Measurements from ENCODE around the gene SLC30A5.
"Not testable (repeated sequence)": the region's sequence is repeated elsewhere in the genome, so short reads cannot be mapped to it uniquely, and the experiment has no call there.

SLC30A5 gene

DNA sequence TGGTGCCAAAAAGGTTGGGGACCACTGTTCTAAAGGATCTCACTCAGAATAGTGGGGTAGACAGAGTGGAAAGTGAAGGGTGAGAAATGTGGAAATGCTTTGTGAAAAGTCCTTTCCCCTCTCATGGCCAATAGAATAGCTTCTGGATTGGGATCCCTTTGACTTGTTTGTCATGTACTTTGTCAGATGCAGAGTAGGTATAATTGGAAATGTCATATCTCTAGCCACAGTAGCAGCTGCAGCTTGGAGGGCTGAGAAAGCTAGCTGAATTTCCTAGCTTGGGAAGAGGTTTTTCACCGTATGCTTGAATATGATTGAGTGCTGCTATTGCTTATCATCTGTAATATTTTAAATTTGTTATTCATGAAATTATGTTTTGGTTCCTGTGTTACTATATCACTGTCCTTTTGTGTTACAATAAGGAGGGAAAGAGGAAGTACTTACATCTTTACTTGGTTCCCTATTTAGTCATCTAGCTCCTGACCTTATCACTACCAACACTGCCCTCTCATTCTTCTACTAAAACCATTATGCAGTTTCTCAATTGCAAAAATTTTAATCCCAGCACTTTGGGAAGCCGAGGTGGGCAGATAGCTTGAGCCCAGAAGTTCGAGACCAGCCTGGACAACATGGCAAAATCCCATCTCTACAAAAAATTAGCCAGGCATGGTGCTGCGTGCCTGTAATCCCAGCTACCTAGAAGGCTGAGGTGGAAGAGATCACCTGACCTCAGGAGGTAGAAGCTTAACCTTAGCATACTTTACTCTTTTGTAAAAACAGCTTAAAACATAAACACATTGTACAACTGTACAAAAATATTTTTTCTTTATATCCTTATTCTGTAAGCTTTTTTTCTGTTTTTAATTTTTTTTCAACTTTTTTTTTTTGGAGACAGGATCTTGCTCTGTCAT, 12.4 kb downstream of the SLC30A5 start:
- Histone ChIP-seq H3K4me1 (no peaks in the 10 kb centered on the region), H3K4me3 (no peak overlapping the region), H3K36me3 (peaks cover 66 to 81% (median 80%) of the 10 kb centered on the region in 3 donors), H3K9me3 (no peaks in the 10 kb centered on the region), H3K27ac (no peak overlapping the region), H3K27me3 (no peaks in the 10 kb centered on the region)
- TF ChIP-seq, protein P1, sequence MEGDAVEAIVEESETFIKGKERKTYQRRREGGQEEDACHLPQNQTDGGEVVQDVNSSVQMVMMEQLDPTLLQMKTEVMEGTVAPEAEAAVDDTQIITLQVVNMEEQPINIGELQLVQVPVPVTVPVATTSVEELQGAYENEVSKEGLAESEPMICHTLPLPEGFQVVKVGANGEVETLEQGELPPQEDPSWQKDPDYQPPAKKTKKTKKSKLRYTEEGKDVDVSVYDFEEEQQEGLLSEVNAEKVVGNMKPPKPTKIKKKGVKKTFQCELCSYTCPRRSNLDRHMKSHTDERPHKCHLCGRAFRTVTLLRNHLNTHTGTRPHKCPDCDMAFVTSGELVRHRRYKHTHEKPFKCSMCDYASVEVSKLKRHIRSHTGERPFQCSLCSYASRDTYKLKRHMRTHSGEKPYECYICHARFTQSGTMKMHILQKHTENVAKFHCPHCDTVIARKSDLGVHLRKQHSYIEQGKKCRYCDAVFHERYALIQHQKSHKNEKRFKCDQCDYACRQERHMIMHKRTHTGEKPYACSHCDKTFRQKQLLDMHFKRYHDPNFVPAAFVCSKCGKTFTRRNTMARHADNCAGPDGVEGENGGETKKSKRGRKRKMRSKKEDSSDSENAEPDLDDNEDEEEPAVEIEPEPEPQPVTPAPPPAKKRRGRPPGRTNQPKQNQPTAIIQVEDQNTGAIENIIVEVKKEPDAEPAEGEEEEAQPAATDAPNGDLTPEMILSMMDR (IDR thresholded peaks at IDR 0.05), result no peak
- no peak for DNase-seq
- intact Hi-C loops (cut with DNase I; ENCODE audit: low total_unique reads), result no loop called here

DNA sequence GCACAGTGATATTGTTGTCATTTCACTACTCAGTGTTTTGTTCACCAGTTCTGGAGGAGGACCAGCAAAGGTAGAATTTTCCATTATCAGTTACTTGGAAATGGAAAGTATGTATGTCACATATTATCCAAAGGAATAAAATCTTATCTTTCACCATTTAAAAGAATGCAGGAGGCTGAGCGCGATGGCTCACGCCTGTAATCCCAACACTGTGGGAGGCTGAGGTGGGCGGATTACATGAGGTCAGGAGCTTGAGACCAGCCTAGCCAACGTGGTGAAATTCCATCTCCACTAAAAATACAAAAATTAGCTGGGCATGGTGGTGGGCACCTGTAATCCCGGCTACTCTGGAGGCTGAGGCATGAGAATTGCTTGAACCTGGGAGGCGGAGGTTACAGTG, 14.6 kb downstream of the SLC30A5 start:
- H3K36me3 ChIP-seq, result peaks cover 63 to 91% (median 85%) of the 10 kb centered on the region in 3 donors
- H3K27ac ChIP-seq; DNase-seq; H3K4me3 ChIP-seq; H3K4me1 ChIP-seq; H3K27me3 ChIP-seq; H3K9me3 ChIP-seq; intact Hi-C loops (cut with DNase I; ENCODE audit: low total_unique reads): not testable (repeated sequence)

DNA sequence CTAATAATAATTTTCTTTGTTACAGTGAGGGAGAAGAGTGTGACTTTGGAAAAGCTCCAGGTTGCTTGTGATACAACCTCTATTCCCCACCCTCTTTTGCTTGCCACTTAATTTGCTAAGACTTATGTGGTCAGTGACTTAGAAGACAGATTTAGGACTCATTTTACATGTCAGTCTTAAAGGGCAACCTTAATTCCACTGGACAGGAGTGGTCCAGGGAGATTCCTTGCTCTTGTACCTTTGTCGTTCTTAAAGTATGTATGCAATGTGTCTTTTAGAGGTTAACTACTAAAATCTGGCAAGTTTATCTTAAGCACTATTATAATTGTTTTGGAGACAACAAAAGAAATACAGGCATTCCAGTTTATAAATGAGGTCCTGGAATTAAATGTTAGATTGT, 20.0 kb downstream of the SLC30A5 start:
- peaks cover 55 to 87% (median 75%) of the 10 kb centered on the region in 3 donors for H3K36me3 ChIP-seq

DNA sequence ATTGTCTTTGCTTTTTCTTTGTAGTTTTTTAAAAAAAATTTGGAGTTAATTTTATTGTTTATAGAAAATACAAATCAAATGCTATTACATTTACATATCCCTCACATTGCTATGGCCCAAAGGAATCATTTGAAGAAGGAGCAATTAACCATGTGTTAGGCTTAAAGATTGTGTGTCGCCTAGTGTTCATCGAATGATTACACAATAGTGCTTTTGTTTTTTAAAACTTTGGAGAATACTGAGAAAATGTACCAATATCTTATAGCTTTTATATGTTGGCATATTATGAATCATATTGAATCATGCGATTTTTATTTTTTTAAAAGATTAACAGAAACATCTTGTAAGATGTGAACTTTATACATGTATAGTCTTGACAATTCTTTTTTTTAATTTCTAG, 21.7 kb downstream of the SLC30A5 start:
- no peak overlapping the region for H3K4me3 ChIP-seq
- intact Hi-C loops (cut with DNase I; ENCODE audit: low total_unique reads), result no loop called here
- peaks cover 59 to 88% (median 66%) of the 10 kb centered on the region in 3 donors for H3K36me3 ChIP-seq
- no peaks in the 10 kb centered on the region for H3K27me3 ChIP-seq
- H3K4me1 ChIP-seq, result no peaks in the 10 kb centered on the region
- H3K9me3 ChIP-seq, result no peaks in the 10 kb centered on the region
- TF ChIP-seq, protein P1 (IDR thresholded peaks at IDR 0.05), result no peak
- H3K27ac ChIP-seq, result no peak overlapping the region
- DNase-seq, result no peak

More for the DNA sequence above, 20.0 kb downstream of the SLC30A5 start:
- Histone ChIP-seq H3K4me3 (no peak overlapping the region), H3K27ac (no peak overlapping the region), H3K27me3 (no peaks in the 10 kb centered on the region), H3K9me3 (no peaks in the 10 kb centered on the region), H3K4me1 (no peaks in the 10 kb centered on the region)
- TF ChIP-seq, protein P1 (IDR thresholded peaks at IDR 0.05), result no peak
- no peak for DNase-seq
- intact Hi-C loops (cut with DNase I; ENCODE audit: low total_unique reads), result no loop called here

DNA sequence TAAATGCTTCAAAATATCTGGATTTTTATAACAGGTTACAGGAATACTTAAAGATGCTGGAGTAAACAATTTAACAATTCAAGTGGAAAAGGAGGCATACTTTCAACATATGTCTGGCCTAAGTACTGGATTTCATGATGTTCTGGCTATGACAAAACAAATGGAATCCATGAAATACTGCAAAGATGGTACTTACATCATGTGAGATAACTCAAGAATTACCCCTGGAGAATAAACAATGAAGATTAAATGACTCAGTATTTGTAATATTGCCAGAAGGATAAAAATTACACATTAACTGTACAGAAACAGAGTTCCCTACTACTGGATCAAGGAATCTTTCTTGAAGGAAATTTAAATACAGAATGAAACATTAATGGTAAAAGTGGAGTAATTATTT, 35.6 kb downstream of the SLC30A5 start:
- H3K27me3 ChIP-seq, result no peaks in the 10 kb centered on the region
- H3K36me3 ChIP-seq, result peaks cover 47 to 85% (median 72%) of the 10 kb centered on the region in 3 donors
- no peak for DNase-seq
- H3K4me1 ChIP-seq, result no peaks in the 10 kb centered on the region
- TF ChIP-seq, protein P1 (IDR thresholded peaks at IDR 0.05), result no peak
- intact Hi-C loops (cut with DNase I; ENCODE audit: low total_unique reads), result no loop called here
- no peaks in the 10 kb centered on the region for H3K9me3 ChIP-seq
- no peak overlapping the region for H3K27ac ChIP-seq
- H3K4me3 ChIP-seq, result no peak overlapping the region

DNA sequence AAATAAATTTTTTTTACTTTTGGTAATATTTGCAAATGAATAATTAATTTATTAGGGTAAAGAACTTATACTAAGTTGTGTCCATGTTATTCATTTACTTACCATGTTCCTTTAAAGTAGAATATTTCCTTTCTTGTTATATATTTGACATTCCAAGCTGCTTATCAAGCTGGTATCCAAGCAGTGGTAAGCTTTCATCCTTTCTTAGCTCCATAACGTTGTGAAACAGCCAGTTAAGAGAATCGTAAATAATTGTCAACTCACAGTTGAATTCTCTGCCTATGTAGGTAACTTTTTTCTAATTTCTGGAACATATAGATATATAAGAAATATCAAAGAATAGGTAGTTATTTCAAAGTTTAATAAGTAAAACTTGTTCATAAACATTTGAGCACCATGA, 36.4 kb downstream of the SLC30A5 start:
- intact Hi-C loops (cut with DNase I; ENCODE audit: low total_unique reads), result no loop called here
- no peak for DNase-seq
- peaks cover 41 to 78% (median 65%) of the 10 kb centered on the region in 3 donors for H3K36me3 ChIP-seq
- H3K27me3 ChIP-seq, result no peaks in the 10 kb centered on the region
- no peak overlapping the region for H3K4me3 ChIP-seq
- TF ChIP-seq, protein P1 (IDR thresholded peaks at IDR 0.05), result no peak
- no peaks in the 10 kb centered on the region for H3K9me3 ChIP-seq
- H3K27ac ChIP-seq, result no peak overlapping the region
- H3K4me1 ChIP-seq, result no peaks in the 10 kb centered on the region
